Lower lobe of right lung (tissue), 1 donor: ENCODE data around the gene HRAS. TPM values are rescaled to one million over a fixed set of nuclear protein-coding genes. Genes with fewer than 3 reads are reported as not detected.
A peak's percentile ranks its signal among the peaks of the same experiment; 100 is the strongest.

ENCODE experiments used
- microRNA-seq: library from miRNA; unstranded; fragments of <30 nt; microRNA quantifications from one replicate; pipeline ENCODE4 v1.2.0, GENCODE V29; 2020; ENCODE audit warnings: borderline number of aligned reads
- total RNA-seq: library from RNA; stranded (reverse); fragmentation: NEBNext Ultra II Directional; extraction: Animal tissue kit (Norgen Biotek cat#: 25700); gene quantifications from one replicate; pipeline ENCODE4 v1.2.1, GENCODE V29; 2021
- donor health status: DM: no; HTN: yes; CAD: no; lungs with severe emphysema.

Gene HRAS
- total RNA-seq, 1 donor from 2014 or later = 36.3 TPM

Small RNAs within 50 kb of the gene (microRNA-seq; reads per million reads assigned to microRNA genes)
- 215 reads per million, percentile 65 among the genes with 10 or more reads in this experiment for gene MIR210

Other genes starting within 250 kb of the HRAS start
- 163 TPM for gene PGGHG, start 246.4 kb downstream of the HRAS start, total RNA-seq
- gene IFITM5, start 236.1 kb downstream of the HRAS start, total RNA-seq = not detected
- gene IFITM2, start 227.8 kb downstream of the HRAS start, total RNA-seq = 607 TPM
- gene IFITM1, start 221.5 kb downstream of the HRAS start, total RNA-seq = 128 TPM
- 767 TPM for gene IFITM3, start 214.7 kb downstream of the HRAS start, total RNA-seq
- 0.38 TPM for gene B4GALNT4, start 166.1 kb downstream of the HRAS start, total RNA-seq
- 23.1 TPM for gene PKP3, start 141.4 kb downstream of the HRAS start, total RNA-seq
- gene SIGIRR, start 120.6 kb downstream of the HRAS start, total RNA-seq = 91.8 TPM
- gene ANO9, start 93.6 kb downstream of the HRAS start, total RNA-seq = 21.6 TPM
- gene PTDSS2, start 85.3 kb downstream of the HRAS start, total RNA-seq = 32.9 TPM
- gene RNH1, start 28.3 kb downstream of the HRAS start, total RNA-seq = 237 TPM
- 7.6 TPM for gene LRRC56, start 2.0 kb upstream of the HRAS start, total RNA-seq
- 6.0 TPM for gene LMNTD2, start 25.2 kb upstream of the HRAS start, total RNA-seq
- 71.5 TPM for gene RASSF7, start 25.4 kb upstream of the HRAS start, total RNA-seq
- 31.5 TPM for gene PHRF1, start 40.9 kb upstream of the HRAS start, total RNA-seq
- 84.8 TPM for gene IRF7, start 80.4 kb upstream of the HRAS start, total RNA-seq
- gene CDHR5, start 89.4 kb upstream of the HRAS start, total RNA-seq = not detected
- gene SCT, start 91.6 kb upstream of the HRAS start, total RNA-seq = not detected
- 1.3 TPM for gene DRD4, start 101.7 kb upstream of the HRAS start, total RNA-seq
- gene DEAF1, start 159.6 kb upstream of the HRAS start, total RNA-seq = 32.0 TPM
- gene TMEM80, start 160.2 kb upstream of the HRAS start, total RNA-seq = 33.9 TPM
- gene EPS8L2, start 170.7 kb upstream of the HRAS start, total RNA-seq = 156 TPM
- 218 TPM for gene TALDO1, start 211.9 kb upstream of the HRAS start, total RNA-seq
- 46.7 TPM for gene GATD1, start 241.9 kb upstream of the HRAS start, total RNA-seq